Activated T-helper 2 cell treated with anti-CD3 and anti-CD28 coated beads, Interferon-gamma antibody, Interleukin-2, Interleukin-4, amounts not matched to agents 10 μg/mL and 5 μg/mL and 100 μg/mL, durations not matched to agents 14 hours and 24 hours and 36 hours (primary cell): ENCODE data around the gene EVX2. TPM values are rescaled to one million over a fixed set of nuclear protein-coding genes. Genes with fewer than 3 reads are reported as not detected.

Experiments
- DNase-seq: peaks from one replicate; pipeline ENCODE4 v3.0.0; 2021; ENCODE audit warnings: low spot score
- H3K27ac Mint-ChIP-seq: one replicate; pipeline ENCODE4 v1.8.0; 2021; ENCODE audit warnings: mixed read lengths
- H3K27me3 Mint-ChIP-seq: one replicate; pipeline ENCODE4 v1.8.0; 2021; ENCODE audit warnings: low read depth, mixed read lengths
- H3K36me3 Mint-ChIP-seq: one replicate; pipeline ENCODE4 v1.8.0; 2021; ENCODE audit warnings: low read depth, mixed read lengths
- H3K4me1 Mint-ChIP-seq: one replicate; pipeline ENCODE4 v1.8.0; 2021; ENCODE audit warnings: low read depth, mixed read lengths
- H3K4me3 Mint-ChIP-seq: one replicate; pipeline ENCODE4 v1.8.0; 2021; ENCODE audit warnings: low read depth, mild to moderate bottlenecking, moderate library complexity, mixed read lengths
- H3K9me3 Mint-ChIP-seq: one replicate; pipeline ENCODE4 v1.8.0; 2021; ENCODE audit warnings: mixed read lengths
- intact Hi-C: fragments of 100-400 bp; cut with micrococcal nuclease; formaldehyde crosslinking; loops from one replicate; pipeline ENCODE4 v1.15.1; 2023
- total RNA-seq: library from RNA; stranded (reverse); gene quantifications from 2 replicates; pipeline ENCODE4 v1.2.3, GENCODE V29; 2022

EVX2 gene
- total RNA-seq, 1 donor from 2014 or later = not detected

GRCh38 chr2:176085120-176085788 is 1.5 kb upstream of the EVX2 start:
- Mint-ChIP-seq H3K36me3 (no peaks in the 10 kb centered on the region), H3K27me3 (peaks cover 78% of the 10 kb centered on the region), H3K4me1 (peaks cover 4% of the 10 kb centered on the region), H3K4me3 (no peak overlapping the region), H3K27ac (peak overlapping the region; percentile 4), H3K9me3 (no peaks in the 10 kb centered on the region)
- intact Hi-C loops = no loop called here
- no peak for DNase-seq

GRCh38 chr2:176084611-176085119 is 903 bp upstream of the EVX2 start:
- H3K27ac Mint-ChIP-seq = peak overlapping the region; percentile 7
- peaks cover 73% of the 10 kb centered on the region for H3K27me3 Mint-ChIP-seq
- peaks cover 4% of the 10 kb centered on the region for H3K4me1 Mint-ChIP-seq
- intact Hi-C loops = no loop called here
- no peak overlapping the region for H3K4me3 Mint-ChIP-seq
- no peak for DNase-seq
- H3K36me3 Mint-ChIP-seq = no peaks in the 10 kb centered on the region
- H3K9me3 Mint-ChIP-seq = no peaks in the 10 kb centered on the region

DNA sequence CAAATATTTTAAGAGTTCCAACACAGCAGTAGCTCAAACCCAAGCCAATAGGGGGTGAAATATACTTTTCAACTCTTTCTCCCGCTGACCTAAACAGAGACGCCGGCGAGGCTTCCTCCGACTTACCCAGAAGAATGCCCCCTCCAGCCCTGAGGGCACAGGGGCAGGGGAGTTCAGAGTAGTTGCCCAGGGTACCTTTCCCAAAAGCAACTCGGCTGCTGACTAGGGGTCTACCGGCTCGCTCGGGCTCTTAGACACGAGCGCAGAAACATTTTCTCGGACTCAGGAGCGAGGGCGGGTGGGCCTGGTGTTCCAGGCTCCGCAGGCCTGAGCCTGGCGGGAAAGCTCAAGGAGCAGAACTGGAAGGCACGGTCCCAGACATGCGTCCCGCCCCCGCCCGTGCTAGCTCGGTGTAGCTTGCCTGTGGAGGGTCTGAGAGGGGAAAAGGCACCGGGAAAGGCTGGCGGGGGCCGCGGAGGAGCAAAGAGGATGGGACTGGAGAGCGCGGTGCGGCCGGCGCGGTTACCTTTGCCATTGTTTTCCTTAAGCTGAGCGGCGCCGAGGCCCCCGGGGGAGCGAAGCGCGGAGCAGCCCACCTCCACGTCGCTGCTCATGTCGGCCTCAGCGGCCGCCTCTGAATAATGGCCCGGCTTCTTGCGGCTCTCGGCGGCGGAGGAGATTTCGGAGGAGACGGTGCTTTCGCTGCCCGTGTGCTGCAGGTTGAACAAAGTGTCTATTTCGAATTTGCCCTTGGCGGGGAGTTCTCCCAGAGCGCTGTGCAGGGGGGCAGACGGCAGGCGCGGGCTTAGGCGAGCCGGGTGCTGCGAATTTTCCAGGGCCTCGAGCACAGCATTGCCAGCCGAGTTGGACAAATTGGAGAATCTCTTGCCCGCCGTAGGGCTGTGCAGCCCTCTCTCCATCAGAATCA is 674 bp downstream of the EVX2 start:
- intact Hi-C loops = loop anchor here (2.0 kb wide), 1 partner anchor 14 kb away; no protein-coding TSS in a partner anchor
- Mint-ChIP-seq H3K4me1 (peaks cover 5% of the 10 kb centered on the region), H3K4me3 (no peak overlapping the region), H3K36me3 (peaks cover 4% of the 10 kb centered on the region), H3K27me3 (peaks cover 72% of the 10 kb centered on the region), H3K27ac (peak overlapping the region; percentile 33), H3K9me3 (peaks cover 3% of the 10 kb centered on the region)
- DNase-seq = no peak

- intact Hi-C loops = loop anchor here (2.0 kb wide), 1 partner anchor 14 kb away; no protein-coding TSS in a partner anchor
- peaks cover 4% of the 10 kb centered on the region for H3K36me3 Mint-ChIP-seq
- H3K4me1 Mint-ChIP-seq = peaks cover 5% of the 10 kb centered on the region
- peaks cover 66% of the 10 kb centered on the region for H3K27me3 Mint-ChIP-seq
- H3K4me3 Mint-ChIP-seq = no peak overlapping the region
- no peak for DNase-seq
- H3K27ac Mint-ChIP-seq = no peak overlapping the region
- peaks cover 3% of the 10 kb centered on the region for H3K9me3 Mint-ChIP-seq
Observed at GRCh38 chr2:176082525-176082823, 1.3 kb downstream of the EVX2 start.

DNA sequence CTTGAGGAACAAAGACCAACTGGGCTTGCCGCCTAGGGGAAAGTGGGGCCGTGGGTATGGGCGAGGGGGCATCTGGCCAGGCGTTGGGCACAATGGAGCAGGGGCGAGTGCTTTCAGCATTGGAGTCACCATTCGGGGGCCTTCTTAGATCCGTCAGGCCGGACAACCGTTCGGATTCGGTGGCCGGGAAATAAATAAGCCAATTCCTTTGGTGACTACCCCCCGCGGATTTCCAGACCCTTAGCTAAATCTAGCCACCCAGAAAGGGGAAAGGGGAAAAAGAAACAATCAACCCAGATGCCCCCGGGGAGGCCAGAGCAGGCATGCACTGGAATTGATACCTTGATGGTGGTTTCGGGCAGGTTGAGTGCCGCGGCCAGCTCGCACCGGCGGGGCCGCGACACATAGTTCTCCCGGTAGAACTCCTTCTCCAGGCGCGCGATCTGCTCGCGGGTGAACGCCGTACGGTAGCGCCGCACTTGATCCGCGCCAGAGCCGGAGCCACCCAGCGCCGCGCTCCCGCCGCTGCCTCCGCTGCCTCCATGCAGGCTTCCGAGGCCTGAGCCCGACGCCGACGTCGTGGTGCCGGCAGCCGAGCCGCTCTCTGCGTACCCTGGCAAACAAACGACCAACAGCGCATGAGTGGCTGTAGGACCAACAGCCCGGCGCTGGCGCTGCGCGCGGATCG is 1.8 kb downstream of the EVX2 start:
- Mint-ChIP-seq H3K36me3 (peaks cover 4% of the 10 kb centered on the region), H3K27me3 (peaks cover 65% of the 10 kb centered on the region), H3K4me3 (no peak overlapping the region), H3K27ac (peak overlapping the region; percentile 46), H3K9me3 (peaks cover 3% of the 10 kb centered on the region), H3K4me1 (peaks cover 5% of the 10 kb centered on the region)
- no peak for DNase-seq
- intact Hi-C loops = loop anchor here (2.0 kb wide), 2 partner anchors 15 to 81 kb away; no protein-coding TSS in a partner anchor

DNA sequence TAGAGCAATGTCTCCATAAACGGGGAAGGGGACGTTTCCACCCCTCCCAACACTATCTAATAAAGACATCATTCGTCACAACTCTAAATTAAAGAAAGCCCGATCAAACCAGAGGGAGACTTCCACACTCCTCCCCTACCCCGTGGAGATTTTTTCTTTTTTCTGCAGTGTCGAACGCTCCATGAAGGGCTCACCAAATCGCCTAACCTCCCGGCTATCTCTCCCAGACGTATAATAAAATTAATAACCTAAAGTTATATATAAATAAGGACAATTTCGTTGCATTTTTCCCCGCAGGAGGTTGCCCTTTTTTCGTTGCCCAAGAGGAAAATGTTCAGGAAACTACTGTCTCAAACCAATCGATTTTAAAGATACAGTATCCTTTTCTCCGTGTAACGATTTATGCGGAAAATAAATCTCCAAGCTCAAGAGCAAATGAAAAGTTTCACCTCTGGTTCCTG is 2.4 kb downstream of the EVX2 start:
- Mint-ChIP-seq H3K4me3 (no peak overlapping the region), H3K27me3 (peaks cover 63% of the 10 kb centered on the region), H3K27ac (peak overlapping the region; percentile 46), H3K4me1 (peaks cover 5% of the 10 kb centered on the region), H3K9me3 (peaks cover 3% of the 10 kb centered on the region), H3K36me3 (peaks cover 4% of the 10 kb centered on the region)
- intact Hi-C loops = loop anchor here (2.0 kb wide), 1 partner anchor 81 kb away; no protein-coding TSS in a partner anchor
- DNase-seq = no peak

- Mint-ChIP-seq H3K4me3 (no peak overlapping the region), H3K9me3 (peaks cover 3% of the 10 kb centered on the region), H3K27me3 (peaks cover 65% of the 10 kb centered on the region), H3K36me3 (peaks cover 4% of the 10 kb centered on the region), H3K27ac (peak overlapping the region; percentile 38), H3K4me1 (peaks cover 5% of the 10 kb centered on the region)
- no peak for DNase-seq
- intact Hi-C loops = loop anchor here (2.0 kb wide), 1 partner anchor 82 kb away; no protein-coding TSS in a partner anchor
Observed at GRCh38 chr2:176080540-176081375, 3.0 kb downstream of the EVX2 start.

DNA sequence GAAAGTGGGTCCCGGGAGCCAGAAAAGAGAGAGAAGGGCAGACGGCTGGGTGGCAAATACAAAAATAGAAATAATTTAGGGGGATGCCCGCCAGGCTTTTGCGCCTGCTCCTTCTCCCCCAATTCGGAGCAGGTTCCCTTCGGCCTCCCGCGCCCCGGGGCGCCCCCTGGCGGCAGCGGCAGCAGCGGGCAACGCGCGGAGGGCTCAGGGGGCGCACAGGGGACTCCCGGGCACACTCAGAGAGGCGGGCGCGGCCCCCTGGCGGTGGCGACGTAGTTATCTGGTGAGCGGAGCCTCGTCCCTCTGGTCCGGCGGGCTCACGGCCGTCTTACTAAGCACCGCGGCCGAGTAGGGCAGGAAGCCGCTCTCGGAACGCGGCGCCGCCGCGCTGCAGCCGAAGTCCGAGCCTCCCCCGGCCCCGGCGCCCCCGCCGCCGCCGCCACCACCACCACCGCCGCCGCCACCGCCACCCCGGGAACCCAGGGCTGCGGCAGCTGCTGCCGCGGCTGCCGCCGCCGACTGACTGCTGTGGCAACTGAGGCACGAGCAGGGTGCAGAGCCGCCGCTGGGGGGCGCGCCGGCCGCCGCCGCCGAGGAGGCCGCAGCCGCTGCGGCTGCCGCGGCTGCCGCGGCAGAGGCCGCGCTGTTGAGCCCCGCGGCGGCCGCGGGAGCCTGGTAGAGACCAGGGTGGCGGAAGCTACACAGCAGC is 3.8 kb downstream of the EVX2 start:
- peaks cover 69% of the 10 kb centered on the region for H3K27me3 Mint-ChIP-seq
- peaks cover 3% of the 10 kb centered on the region for H3K9me3 Mint-ChIP-seq
- H3K4me1 Mint-ChIP-seq = peaks cover 5% of the 10 kb centered on the region
- peaks cover 4% of the 10 kb centered on the region for H3K36me3 Mint-ChIP-seq
- H3K27ac Mint-ChIP-seq = peak overlapping the region; percentile 76
- intact Hi-C loops = loop anchor here (2.0 to 5.0 kb wide), 3 partner anchors 31 to 1743 kb away; no protein-coding TSS in a partner anchor
- H3K4me3 Mint-ChIP-seq = no peak overlapping the region
- no peak for DNase-seq

DNA sequence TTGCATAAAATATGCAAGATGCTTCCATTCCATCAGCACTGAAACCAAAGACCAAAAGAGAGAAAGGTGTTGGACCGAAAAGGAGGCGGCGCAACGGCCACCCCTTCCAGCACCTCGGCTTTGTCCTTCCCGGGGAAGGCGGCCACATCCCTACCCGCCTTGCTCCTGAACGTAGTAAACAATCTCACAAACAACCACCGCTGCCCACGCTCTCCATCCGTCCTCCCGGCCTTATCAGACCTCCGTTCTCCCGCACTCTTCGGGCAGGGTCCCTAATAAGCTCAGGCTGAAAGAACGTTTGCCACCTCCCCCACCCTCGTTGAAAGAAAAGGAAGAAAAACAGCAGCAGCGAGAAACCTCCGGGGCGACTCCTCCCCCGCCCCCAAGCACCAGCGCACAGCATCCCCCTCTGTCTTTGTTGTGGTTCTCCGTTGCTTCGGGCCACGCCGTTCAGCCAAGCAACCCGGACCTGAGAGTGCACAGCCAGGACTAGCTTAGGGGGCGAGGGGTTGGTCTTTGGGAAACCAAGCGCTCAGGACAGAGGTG is 4.4 kb downstream of the EVX2 start:
- intact Hi-C loops = loop anchor here (2.0 to 5.0 kb wide), 2 partner anchors 31 to 1742 kb away; no protein-coding TSS in a partner anchor
- Mint-ChIP-seq H3K27ac (peak overlapping the region; percentile 76), H3K27me3 (peaks cover 69% of the 10 kb centered on the region), H3K9me3 (peaks cover 3% of the 10 kb centered on the region), H3K4me3 (no peak overlapping the region), H3K36me3 (peaks cover 4% of the 10 kb centered on the region), H3K4me1 (peaks cover 5% of the 10 kb centered on the region)
- no peak for DNase-seq

- no peak overlapping the region for H3K27ac Mint-ChIP-seq
- H3K9me3 Mint-ChIP-seq = peaks cover 3% of the 10 kb centered on the region
- no peak overlapping the region for H3K4me3 Mint-ChIP-seq
- peaks cover 5% of the 10 kb centered on the region for H3K4me1 Mint-ChIP-seq
- intact Hi-C loops = loop anchor here (1.0 to 5.0 kb wide), 3 partner anchors 9 to 1741 kb away; no protein-coding TSS in a partner anchor
- peaks cover 4% of the 10 kb centered on the region for H3K36me3 Mint-ChIP-seq
- peaks cover 67% of the 10 kb centered on the region for H3K27me3 Mint-ChIP-seq
- no peak for DNase-seq
Observed at GRCh38 chr2:176078541-176079284, 5.0 kb downstream of the EVX2 start.
